Cardiac muscle cell (in vitro differentiated cells and primary cell): ENCODE measurements around the gene TSC22D1. TPM values are rescaled to one million over a fixed set of nuclear protein-coding genes. Genes with fewer than 3 reads are reported as not detected.

Source experiments
- DNase-seq, 2 donors: peaks; one replicate each; pipeline versions ENCODE4 v3.0.0 to v3.0.0-alpha.2; 2010 to 2017; ENCODE audit warnings: low read depth in 1 of 2, low spot score in 1 of 2
- H3K27ac ChIP-seq: fragments of 200-600 bp; sonication (generic); 2 replicates; pipeline ENCODE4 v1.5.1; 2016
- H3K27me3 ChIP-seq: fragments of 200-600 bp; sonication (generic); 2 replicates; pipeline ENCODE4 v1.6.0; 2016; ENCODE audit warnings: control low read depth
- H3K36me3 ChIP-seq: fragments of 200-600 bp; sonication (generic); 2 replicates; pipeline ENCODE4 v1.5.1; 2016; ENCODE audit warnings: control low read depth
- H3K4me1 ChIP-seq: fragments of 200-600 bp; sonication (generic); 2 replicates; pipeline ENCODE4 v1.8.1; 2017; ENCODE audit warnings: low read depth, mild to moderate bottlenecking, mixed run types
- H3K4me3 ChIP-seq: fragments of 200-600 bp; sonication (generic); 2 replicates; pipeline ENCODE4 v1.5.1; 2016; ENCODE audit warnings: mild to moderate bottlenecking
- H3K9me3 ChIP-seq: fragments of 200-600 bp; sonication (generic); 2 replicates; pipeline ENCODE4 v1.5.1; 2017; ENCODE audit warnings: low read depth, mild to moderate bottlenecking, control low read depth
- CTCF ChIP-seq: IDR thresholded peaks from 2 replicates; pipeline ENCODE4 v1.5.1; 2012; ENCODE audit warnings: low read depth, mild to moderate bottlenecking, low read length
- polyA plus RNA-seq: library from polyadenylated mRNA; unstranded; fragments of >200 nt; fragmentation: Nextera tagmentation; extraction: Ambion mirVana; gene quantifications from 2 replicates; pipeline ENCODE4 v1.2.1, GENCODE V29; 2016
- total RNA-seq: library from RNA; depleted of rRNA; stranded (reverse); fragments of >200 nt; gene quantifications from 2 replicates; pipeline ENCODE4 v1.2.3, GENCODE V29; 2016

TSC22D1 gene
- total and polyA plus RNA-seq, 2 experiments from 2014 or later = 226 to 455 TPM

GRCh38 chr13:44452418-44452817 lies 123.7 kb downstream of the TSC22D1 start:
- no peaks in the 10 kb centered on the region for H3K9me3 ChIP-seq
- H3K4me3 ChIP-seq = no peak overlapping the region
- H3K4me1 ChIP-seq = no peaks in the 10 kb centered on the region
- H3K27ac ChIP-seq = no peak overlapping the region
- no peak for TF ChIP-seq CTCF
- H3K36me3 ChIP-seq = no peaks in the 10 kb centered on the region
- no peak for DNase-seq
- no peaks in the 10 kb centered on the region for H3K27me3 ChIP-seq

- Histone ChIP-seq H3K36me3 (no peaks in the 10 kb centered on the region), H3K27ac (no peak overlapping the region), H3K4me3 (no peak overlapping the region), H3K4me1 (no peaks in the 10 kb centered on the region), H3K9me3 (no peaks in the 10 kb centered on the region), H3K27me3 (no peaks in the 10 kb centered on the region)
- no peak for DNase-seq
- no peak for TF ChIP-seq CTCF
Observed at GRCh38 chr13:44451651-44452050, 124.5 kb downstream of the TSC22D1 start.

- Histone ChIP-seq H3K4me3 (no peak overlapping the region), H3K27ac (no peak overlapping the region), H3K9me3 (no peaks in the 10 kb centered on the region), H3K27me3 (no peaks in the 10 kb centered on the region), H3K4me1 (no peaks in the 10 kb centered on the region), H3K36me3 (no peaks in the 10 kb centered on the region)
- no peak for DNase-seq
- TF ChIP-seq CTCF = no peak
Observed at GRCh38 chr13:44451126-44451525, 125.0 kb downstream of the TSC22D1 start.

GRCh38 chr13:44449999-44450821 lies 125.9 kb downstream of the TSC22D1 start:
- Histone ChIP-seq H3K27ac (peak overlapping the region; percentile 27), H3K4me3 (no peak overlapping the region), H3K9me3 (no peaks in the 10 kb centered on the region), H3K36me3 (no peaks in the 10 kb centered on the region), H3K4me1 (no peaks in the 10 kb centered on the region), H3K27me3 (no peaks in the 10 kb centered on the region)
- no peak for DNase-seq
- no peak for TF ChIP-seq CTCF

- Histone ChIP-seq H3K36me3 (no peaks in the 10 kb centered on the region), H3K9me3 (no peaks in the 10 kb centered on the region), H3K4me1 (no peaks in the 10 kb centered on the region), H3K27ac (no peak overlapping the region), H3K4me3 (no peak overlapping the region), H3K27me3 (no peaks in the 10 kb centered on the region)
- no peak for TF ChIP-seq CTCF
- no peak for DNase-seq
Observed at GRCh38 chr13:44448875-44449274, 127.3 kb downstream of the TSC22D1 start.
